H9 (cell line): Measurements from ENCODE around the gene ZNF791. TPM values are rescaled to one million over a fixed set of nuclear protein-coding genes. Genes with fewer than 3 reads are reported as not detected.

ENCODE experiments used
- DNase-seq: peaks from one replicate; pipeline ENCODE4 v3.0.0-alpha.2; 2017
- H2AFZ ChIP-seq: one replicate; pipeline ENCODE4 v1.6.1; 2013; ENCODE audit warnings: mild to moderate bottlenecking, low read length, control low read depth, moderate library complexity
- H2AK5ac ChIP-seq: 2 replicates; pipeline ENCODE4 v1.6.1; 2013; ENCODE audit warnings: low read length, control low read depth, mixed read lengths; ENCODE audit not compliant: insufficient read length
- H2BK120ac ChIP-seq: one replicate; pipeline ENCODE4 v1.6.1; 2013; ENCODE audit warnings: low read depth, mild to moderate bottlenecking, low read length, control low read depth, inconsistent platforms; ENCODE audit not compliant: poor library complexity, severe bottlenecking
- H2BK12ac ChIP-seq: 2 replicates; pipeline ENCODE4 v1.6.1; 2013; ENCODE audit warnings: low read length, control low read depth, mixed read lengths, low read depth; ENCODE audit not compliant: insufficient read length
- H2BK15ac ChIP-seq: 2 replicates; pipeline ENCODE4 v1.6.1; 2013; ENCODE audit warnings: low read depth, low read length, control low read depth
- H2BK20ac ChIP-seq: one replicate; pipeline ENCODE4 v1.6.1; 2013; ENCODE audit warnings: low read depth, mild to moderate bottlenecking, low read length, control low read depth, inconsistent platforms; ENCODE audit not compliant: poor library complexity, severe bottlenecking
- H2BK5ac ChIP-seq: 2 replicates; pipeline ENCODE4 v1.6.1; 2013; ENCODE audit warnings: low read length, control low read depth, mixed read lengths; ENCODE audit not compliant: insufficient read length
- H3K14ac ChIP-seq: 2 replicates; pipeline ENCODE4 v1.6.1; 2013; ENCODE audit warnings: low read length, control low read depth; ENCODE audit not compliant: insufficient read depth
- H3K18ac ChIP-seq: 2 replicates; pipeline ENCODE4 v1.6.1; 2013; ENCODE audit warnings: low read depth, mild to moderate bottlenecking, mixed read lengths, low read length, control low read depth; ENCODE audit not compliant: insufficient read length
- H3K23ac ChIP-seq: 2 replicates; pipeline ENCODE4 v1.6.1; 2013; ENCODE audit warnings: low read length, control low read depth, mixed read lengths, low read depth; ENCODE audit not compliant: insufficient read length
- H3K23me2 ChIP-seq: 2 replicates; pipeline ENCODE4 v1.6.1; 2013; ENCODE audit warnings: low read depth, mild to moderate bottlenecking, mixed read lengths, low read length, control low read depth; ENCODE audit not compliant: insufficient read length, poor library complexity, severe bottlenecking
- H3K27ac ChIP-seq: 2 replicates; pipeline ENCODE4 v1.5.1; 2013; ENCODE audit warnings: low read length, control low read depth, mixed read lengths, low read depth; ENCODE audit not compliant: insufficient read length
- H3K27me3 ChIP-seq: 2 replicates; pipeline ENCODE4 v1.6.1; 2013; ENCODE audit warnings: low read length, control low read depth, inconsistent platforms; ENCODE audit not compliant: insufficient read depth
- H3K4ac ChIP-seq: 2 replicates; pipeline ENCODE4 v1.6.1; 2013; ENCODE audit warnings: low read depth, mild to moderate bottlenecking, control low read depth, inconsistent platforms, low read length, moderate library complexity
- H3K4me1 ChIP-seq: 2 replicates; pipeline ENCODE4 v1.6.1; 2013; ENCODE audit warnings: low read length, control low read depth, inconsistent platforms; ENCODE audit not compliant: insufficient read depth
- H3K4me2 ChIP-seq: 2 replicates; pipeline ENCODE4 v1.6.1; 2013; ENCODE audit warnings: low read length, control low read depth, mixed read lengths; ENCODE audit not compliant: insufficient read length, insufficient read depth
- H3K56ac ChIP-seq: 2 replicates; pipeline ENCODE4 v1.6.1; 2013; ENCODE audit warnings: low read depth, mild to moderate bottlenecking, mixed read lengths, low read length, control low read depth; ENCODE audit not compliant: insufficient read length
- H3K79me1 ChIP-seq: 2 replicates; pipeline ENCODE4 v1.6.1; 2013; ENCODE audit warnings: low read depth, mild to moderate bottlenecking, moderate library complexity, low read length, control low read depth, inconsistent platforms; ENCODE audit not compliant: insufficient read depth, poor library complexity, severe bottlenecking
- H3K79me2 ChIP-seq: 2 replicates; pipeline ENCODE4 v1.6.1; 2013; ENCODE audit warnings: low read length, control low read depth, inconsistent platforms; ENCODE audit not compliant: insufficient read depth
- H3K9ac ChIP-seq: 2 replicates; pipeline ENCODE4 v1.6.1; 2013; ENCODE audit warnings: low read length, control low read depth, mixed read lengths; ENCODE audit not compliant: insufficient read length; ENCODE audit errors: extremely low read depth
- H3K9me3 ChIP-seq: one replicate; pipeline ENCODE4 v1.6.1; 2013; ENCODE audit warnings: low read depth, low read length, inconsistent platforms; ENCODE audit not compliant: control insufficient read depth
- H3T11ph ChIP-seq: one replicate; pipeline ENCODE4 v1.6.1; 2013; ENCODE audit warnings: mild to moderate bottlenecking, low read length, control low read depth, inconsistent platforms
- H4K20me1 ChIP-seq: one replicate; pipeline ENCODE4 v1.6.1; 2013; ENCODE audit not compliant: control insufficient read depth, insufficient read length, insufficient read depth
- H4K5ac ChIP-seq: 2 replicates; pipeline ENCODE4 v1.6.1; 2013; ENCODE audit warnings: low read depth, mild to moderate bottlenecking, mixed read lengths, low read length, control low read depth; ENCODE audit not compliant: insufficient read length
- H4K8ac ChIP-seq: replicated peaks from 2 replicates; pipeline ENCODE4 v1.6.1; 2013; ENCODE audit warnings: low read length, control low read depth, mixed read lengths, low read depth; ENCODE audit not compliant: insufficient read length
- H4K91ac ChIP-seq: 2 replicates; pipeline ENCODE4 v1.6.1; 2013; ENCODE audit warnings: low read depth, mild to moderate bottlenecking, moderate library complexity, mixed read lengths, low read length, control low read depth; ENCODE audit not compliant: insufficient read length
- H3K27ac Mint-ChIP-seq, 3 experiments: 2 replicates in 2 of 3; 3 replicates in 1 of 3; pipeline ENCODE4 v1.8.0; 2020 to 2021; ENCODE audit warnings: mixed read lengths in 3 of 3, mild to moderate bottlenecking in 1 of 3, moderate library complexity in 1 of 3
- H3K27me3 Mint-ChIP-seq: 2 replicates; pipeline ENCODE4 v1.8.0; 2021; ENCODE audit warnings: low read depth, mild to moderate bottlenecking, moderate library complexity, mixed read lengths
- H3K36me3 Mint-ChIP-seq, 3 experiments: 2 replicates in 2 of 3; 3 replicates in 1 of 3; pipeline ENCODE4 v1.8.0; 2020 to 2021; ENCODE audit warnings: low read depth in 3 of 3, mixed read lengths in 3 of 3; ENCODE audit not compliant: insufficient read depth in 1 of 3
- H3K4me1 Mint-ChIP-seq, 2 experiments: 2 replicates each; pipeline ENCODE4 v1.8.0; 2020; ENCODE audit warnings: mixed read lengths in 2 of 2
- H3K4me3 Mint-ChIP-seq, 2 experiments: 2 replicates in 1 of 2; 3 replicates in 1 of 2; pipeline ENCODE4 v1.8.0; 2020 to 2021; ENCODE audit warnings: mild to moderate bottlenecking in 2 of 2, mixed read lengths in 2 of 2, moderate library complexity in 1 of 2
- H3K9me3 Mint-ChIP-seq, 2 experiments: 2 replicates in 1 of 2; 3 replicates in 1 of 2; pipeline ENCODE4 v1.8.0; 2020; ENCODE audit warnings: mild to moderate bottlenecking in 2 of 2, mixed read lengths in 2 of 2, moderate library complexity in 1 of 2
- CTCF ChIP-seq: fragments of 200-600 bp; sonication (generic); conservative IDR thresholded peaks from 3 replicates; pipeline ENCODE4 v1.8.0; 2021; ENCODE audit warnings: antibody characterized with exemption, mild to moderate bottlenecking
- WGBS: extraction: QIAGEN DNeasy Blood & Tissue Kit; methylation state at CpG from one replicate; pipeline ENCODE4 v1.1.7; 2013; ENCODE audit warnings: missing lambda C conversion rate, low lambda C conversion rate, mixed read lengths; ENCODE audit not compliant: insufficient read length; ENCODE audit errors: extremely low coverage; 5-methylcytosine and 5-hydroxymethylcytosine counted together
- total RNA-seq: library from RNA; stranded (reverse); gene quantifications from 2 replicates; pipeline ENCODE4 v1.2.1, GENCODE V29; 2021

ZNF791 gene
- total RNA-seq, 1 experiment from 2014 or later, result 20.2 TPM

GRCh38 chr19:12639901-12640613 lies 29.3 kb downstream of the ZNF791 start:
- no peak overlapping the region for H2AFZ ChIP-seq
- peaks cover 0 to 2% (median 2%) of the 10 kb centered on the region in 3 experiments; a peak in 1 of 7 replicates for H3K36me3 Mint-ChIP-seq
- H3K9me3 Mint-ChIP-seq, result peaks cover 3 to 4% of the 10 kb centered on the region in 2 experiments; a peak in 4 of 5 replicates

More at GRCh38 chr19:12639901-12640613, 29.3 kb downstream of the ZNF791 start:
- no peak overlapping the region for H2BK12ac ChIP-seq
- no CpG with 5 or more reads among the region's 39 CpGs for WGBS
- no peak overlapping the region for H4K91ac ChIP-seq
- H3K27me3 ChIP-seq, result no peaks in the 10 kb centered on the region
- H3K4me3 Mint-ChIP-seq, result peak overlapping the region; percentile 62 to 74
- no peak overlapping the region for H3K4ac ChIP-seq
- H3K23ac ChIP-seq, result no peak overlapping the region
- no peak overlapping the region for H4K8ac ChIP-seq
- H3K18ac ChIP-seq, result peak overlapping the region; percentile 69
- no peaks in the 10 kb centered on the region for H3K9me3 ChIP-seq
- H3K27ac Mint-ChIP-seq, result peak overlapping the region in 1 of 3 experiments; percentile 44; a peak in 2 of 7 replicates
- H2BK120ac ChIP-seq, result no peak overlapping the region
- H3K27me3 Mint-ChIP-seq, result peaks cover 11% of the 10 kb centered on the region
- no peak overlapping the region for H2BK20ac ChIP-seq
- no peak overlapping the region for H2BK15ac ChIP-seq
- no peak overlapping the region for H2AK5ac ChIP-seq
- no peaks in the 10 kb centered on the region for H4K20me1 ChIP-seq
- H3T11ph ChIP-seq, result no peak overlapping the region
- no peaks in the 10 kb centered on the region for H3K4me1 ChIP-seq
- peaks cover 4% of the 10 kb centered on the region for H3K23me2 ChIP-seq
- no peaks in the 10 kb centered on the region for H3K79me1 ChIP-seq
- peak; percentile 92 for DNase-seq
- H4K5ac ChIP-seq, result no peak overlapping the region
- no peak overlapping the region for H3K27ac ChIP-seq
- H2BK5ac ChIP-seq, result no peak overlapping the region
- peak overlapping the region; percentile 23 for H3K9ac ChIP-seq
- TF ChIP-seq CTCF, result peak; percentile 94
- H3K56ac ChIP-seq, result no peak overlapping the region
- H3K14ac ChIP-seq, result peak overlapping the region; percentile 42
- peak overlapping the region; percentile 32 for H3K4me2 ChIP-seq
- H3K79me2 ChIP-seq, result no peaks in the 10 kb centered on the region
- H3K4me1 Mint-ChIP-seq, result peaks cover 2 to 3% of the 10 kb centered on the region in 2 experiments; a peak in 1 of 4 replicates
